HEK293 (cell line): ENCODE results near the gene TRIM34.

Experiments used
- CTCF ChIA-PET: fragments of 350-600 bp; formaldehyde crosslinking; extraction: SDS; loops from one replicate; lab custom pipeline; 2021; ENCODE audit warnings: antibody characterized with exemption; lab: Yijun Ruan, JAX
- POLR2A ChIA-PET: fragments of 300-600 bp; formaldehyde crosslinking; extraction: SDS; loops from one replicate; lab custom pipeline; 2020; ENCODE audit warnings: antibody characterized with exemption, inconsistent platforms; lab: Yijun Ruan, JAX
- H3K27ac ChIP-seq: fragments of 200-500 bp; sonication (Bioruptor generic); 2 replicates; pipeline ENCODE4 v1.5.1; 2014; ENCODE audit warnings: low read depth, low read length, control low read depth, inconsistent platforms; ENCODE audit errors: extremely low read depth
- H3K36me3 ChIP-seq, 2 experiments: fragments of 200-500 bp in 1 of 2; sonication (Bioruptor generic) in 1 of 2; 1 replicate in 1 of 2; 2 replicates in 1 of 2; pipeline ENCODE4 v1.5.1; 2014 to 2017; ENCODE audit warnings: inconsistent platforms in 2 of 2, low read length in 2 of 2; ENCODE audit not compliant: control insufficient read depth in 2 of 2, insufficient read depth in 1 of 2
- H3K4me1 ChIP-seq: fragments of 200-500 bp; sonication (Bioruptor generic); 2 replicates; pipeline ENCODE4 v1.5.1; 2014; ENCODE audit warnings: mild to moderate bottlenecking, low read length, inconsistent platforms; ENCODE audit not compliant: control insufficient read depth, insufficient read depth
- H3K4me3 ChIP-seq: 2 replicates; pipeline ENCODE4 v1.5.1; 2011; ENCODE audit warnings: low read depth, mild to moderate bottlenecking, control low read depth, low read length, moderate library complexity
- H3K9me3 ChIP-seq: fragments of 200-500 bp; sonication (Bioruptor generic); 2 replicates; pipeline ENCODE4 v1.5.1; 2014; ENCODE audit warnings: low read depth, low read length, inconsistent platforms; ENCODE audit not compliant: control insufficient read depth, insufficient read depth
- ATF2 ChIP-seq: fragments of 450-650 bp; formaldehyde crosslinking; IDR thresholded peaks from 2 replicates; pipeline ENCODE4 v1.5.1; 2016; ENCODE audit warnings: missing biosample characterization, missing genetic modification characterization, low read depth
- MYNN ChIP-seq: fragments of 450-650 bp; formaldehyde crosslinking; IDR thresholded peaks from 2 replicates; pipeline ENCODE4 v1.5.1; 2016; ENCODE audit warnings: missing biosample characterization, missing genetic modification characterization, borderline replicate concordance
- PRDM10 ChIP-seq: fragments of 450-650 bp; formaldehyde crosslinking; IDR thresholded peaks from 2 replicates; pipeline ENCODE4 v1.5.1; 2016; ENCODE audit warnings: missing biosample characterization, missing genetic modification characterization
- REST ChIP-seq: fragments of 450-650 bp; formaldehyde crosslinking; IDR thresholded peaks from 2 replicates; pipeline ENCODE4 v1.5.1; 2016; ENCODE audit warnings: missing biosample characterization, missing genetic modification characterization
- SP3 ChIP-seq: fragments of 450-650 bp; formaldehyde crosslinking; IDR thresholded peaks from 2 replicates; pipeline ENCODE4 v1.5.1; 2016; ENCODE audit warnings: missing biosample characterization, missing genetic modification characterization
- WT1 ChIP-seq: fragments of 450-650 bp; formaldehyde crosslinking; IDR thresholded peaks from 2 replicates; pipeline ENCODE4 v1.5.1; 2016; ENCODE audit warnings: missing biosample characterization, missing genetic modification characterization
- ZBTB48 ChIP-seq: fragments of 450-650 bp; formaldehyde crosslinking; IDR thresholded peaks from 2 replicates; pipeline ENCODE4 v1.5.1; 2016; ENCODE audit warnings: missing biosample characterization, missing genetic modification characterization
- ZNF155 ChIP-seq: fragments of 450-650 bp; formaldehyde crosslinking; IDR thresholded peaks from 2 replicates; pipeline ENCODE4 v1.5.1; 2016; ENCODE audit warnings: missing biosample characterization, missing genetic modification characterization
- ZNF174 ChIP-seq: fragments of 450-650 bp; formaldehyde crosslinking; IDR thresholded peaks from 2 replicates; pipeline ENCODE4 v1.5.0; 2017; ENCODE audit warnings: missing biosample characterization, mild to moderate bottlenecking, missing genetic modification characterization
- ZNF175 ChIP-seq: fragments of 450-650 bp; formaldehyde crosslinking; IDR thresholded peaks from 2 replicates; pipeline ENCODE4 v1.5.1; 2016; ENCODE audit warnings: missing biosample characterization, missing genetic modification characterization
- ZNF274 ChIP-seq, 2 experiments: fragments of 200-500 bp in 1 of 2; fragments of 450-650 bp in 1 of 2; sonication (Bioruptor generic) in 1 of 2; formaldehyde crosslinking in 1 of 2; IDR thresholded peaks; 2 replicates each; pipeline versions ENCODE4 v1.5.1 to v1.6.1; 2014 to 2016; ENCODE audit warnings: borderline replicate concordance in 1 of 2, inconsistent platforms in 1 of 2, low read length in 1 of 2, missing biosample characterization in 1 of 2, missing genetic modification characterization in 1 of 2
- ZNF48 ChIP-seq: fragments of 450-650 bp; formaldehyde crosslinking; IDR thresholded peaks from 2 replicates; pipeline ENCODE4 v1.5.1; 2016; ENCODE audit warnings: missing biosample characterization, missing genetic modification characterization
- ZNF544 ChIP-seq: fragments of 450-650 bp; formaldehyde crosslinking; IDR thresholded peaks from 2 replicates; pipeline ENCODE4 v1.5.0; 2017; ENCODE audit warnings: missing biosample characterization, missing genetic modification characterization
- ZNF558 ChIP-seq: fragments of 450-650 bp; formaldehyde crosslinking; IDR thresholded peaks from 2 replicates; pipeline ENCODE4 v1.5.1; 2016; ENCODE audit warnings: missing biosample characterization, missing genetic modification characterization
- ZNF621 ChIP-seq: fragments of 450-650 bp; formaldehyde crosslinking; IDR thresholded peaks from 2 replicates; pipeline ENCODE4 v1.5.1; 2017; ENCODE audit warnings: missing biosample characterization, missing genetic modification characterization
- ZNF660 ChIP-seq: fragments of 450-650 bp; IDR thresholded peaks from 2 replicates; pipeline ENCODE4 v1.5.1; 2018; ENCODE audit warnings: missing biosample characterization, mild to moderate bottlenecking, missing genetic modification characterization
- ZNF692 ChIP-seq: fragments of 450-650 bp; formaldehyde crosslinking; IDR thresholded peaks from 2 replicates; pipeline ENCODE4 v1.5.1; 2016; ENCODE audit warnings: missing biosample characterization, missing genetic modification characterization
- TF ChIP-seq, protein P1 (sequence below): fragments of 450-650 bp; formaldehyde crosslinking; optimal IDR thresholded peaks from 2 replicates; pipeline ENCODE3; 2016; ENCODE audit warnings: missing biosample characterization, mild to moderate bottlenecking, missing genetic modification characterization

Gene TRIM34

DNA sequence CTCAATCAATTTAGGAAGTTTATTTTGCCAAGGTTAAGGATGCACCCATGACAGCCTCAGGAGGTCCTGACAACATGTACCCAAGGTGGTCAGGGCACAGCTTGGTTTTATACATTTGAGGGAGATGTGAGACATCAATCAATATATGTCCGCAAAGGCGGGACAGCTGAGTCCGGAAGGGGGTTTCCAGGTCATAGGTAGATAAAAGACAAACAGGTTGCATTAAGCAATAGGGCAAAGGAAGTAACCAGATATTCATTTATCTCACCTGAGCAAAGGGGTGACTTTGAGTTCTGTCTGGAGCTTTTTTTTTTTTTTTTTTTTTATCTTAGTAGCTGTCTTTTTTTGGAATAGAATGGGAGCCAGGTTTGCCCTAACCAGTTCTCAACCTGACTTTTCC lies 2.0 kb upstream of the TRIM34 start:
- Histone ChIP-seq H3K27ac (no peak overlapping the region), H3K36me3 (no peaks in the 10 kb centered on the region), H3K4me1 (no peaks in the 10 kb centered on the region), H3K9me3 (no peaks in the 10 kb centered on the region), H3K4me3 (no peak overlapping the region)
- CTCF ChIA-PET, result interaction anchor here (1.3 kb wide), 1 partner anchor 22 kb away, joined by 3 read pairs; no protein-coding TSS in a partner anchor
- TF ChIP-seq WT1 (tag by site-specific recombination) (no peak), ATF2 (tag by site-specific recombination) (no peak), ZNF621 (tag by site-specific recombination) (no peak), MYNN (no peak), ZNF48 (tag by site-specific recombination) (no peak), PRDM10 (tag by site-specific recombination) (no peak), ZBTB48 (tag by site-specific recombination) (no peak), ZNF175 (tag by site-specific recombination) (no peak), SP3 (tag by site-specific recombination) (no peak), ZNF692 (tag by site-specific recombination) (no peak), ZNF544 (no peak), ZNF660 (tag by site-specific recombination) (no peak), ZNF155 (no peak), ZNF558 (tag by site-specific recombination) (no peak), ZNF274 (IDR thresholded peaks at IDR 0.05; ENCODE audit: low read length) (no peak), ZNF274 (tag by site-specific recombination; IDR thresholded peaks at IDR 0.05; ENCODE audit: borderline replicate concordance) (no peak), ZNF174 (tag by site-specific recombination) (no peak), REST (no peak)
- TF ChIP-seq, protein P1, sequence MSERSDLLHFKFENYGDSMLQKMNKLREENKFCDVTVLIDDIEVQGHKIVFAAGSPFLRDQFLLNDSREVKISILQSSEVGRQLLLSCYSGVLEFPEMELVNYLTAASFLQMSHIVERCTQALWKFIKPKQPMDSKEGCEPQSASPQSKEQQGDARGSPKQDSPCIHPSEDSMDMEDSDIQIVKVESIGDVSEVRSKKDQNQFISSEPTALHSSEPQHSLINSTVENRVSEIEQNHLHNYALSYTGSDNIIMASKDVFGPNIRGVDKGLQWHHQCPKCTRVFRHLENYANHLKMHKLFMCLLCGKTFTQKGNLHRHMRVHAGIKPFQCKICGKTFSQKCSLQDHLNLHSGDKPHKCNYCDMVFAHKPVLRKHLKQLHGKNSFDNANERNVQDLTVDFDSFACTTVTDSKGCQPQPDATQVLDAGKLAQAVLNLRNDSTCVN, result no peak
- POLR2A ChIA-PET, result interaction anchor here (0.6 kb wide), 1 partner anchor 22 kb away, joined by 4 read pairs; no protein-coding TSS in a partner anchor
